Thoracic aorta (tissue), 2 donors: ENCODE measurements around the gene KDM1B. TPM values are rescaled to one million over a fixed set of nuclear protein-coding genes. Genes with fewer than 3 reads are reported as not detected.

Source experiments
- ATAC-seq: fragments of 150-250 bp; one replicate; pipeline ENCODE4 v1.8.0; 2017; ENCODE audit warnings: low read depth; ENCODE audit not compliant: insufficient number of reproducible peaks, low FRiP score
- DNase-seq: peaks from one replicate; pipeline ENCODE4 v3.0.0-alpha.2; 2020; ENCODE audit warnings: low spot score
- H3K27ac ChIP-seq, 2 donors: fragments of 200-600 bp; sonication (generic); 1 replicate in 1 of 2; 2 replicates in 1 of 2; pipeline ENCODE4 v1.5.1; 2016; ENCODE audit warnings: mild to moderate bottlenecking in 2 of 2, moderate library complexity in 2 of 2
- H3K27me3 ChIP-seq: fragments of 200-600 bp; sonication (generic); replicated peaks from 2 replicates; pipeline ENCODE4 v1.6.0; 2016; ENCODE audit warnings: mild to moderate bottlenecking; ENCODE audit not compliant: insufficient read depth
- H3K36me3 ChIP-seq: fragments of 200-600 bp; sonication (generic); one replicate; pipeline ENCODE4 v1.5.1; 2016
- H3K4me1 ChIP-seq, 2 donors: fragments of 200-600 bp; sonication (generic); 1 replicate in 1 of 2; 2 replicates in 1 of 2; pipeline versions ENCODE4 v1.5.1 to v1.6.0; 2016; ENCODE audit warnings: low read depth in 2 of 2, mild to moderate bottlenecking in 1 of 2; ENCODE audit not compliant: control insufficient read depth in 1 of 2
- H3K4me3 ChIP-seq: fragments of 200-600 bp; sonication (generic); 2 replicates; pipeline ENCODE4 v1.5.1; 2016; ENCODE audit warnings: mild to moderate bottlenecking
- H3K9me3 ChIP-seq: fragments of 200-600 bp; sonication (generic); 2 replicates; pipeline ENCODE4 v1.5.1; 2016
- total RNA-seq, 2 donors: library from RNA; depleted of rRNA; stranded (reverse); fragments of >200 nt; gene quantifications; one replicate each; pipeline versions ENCODE4 v1.1.0 to v1.2.3, GENCODE V29; 2016
- TF ChIP-seq, protein P1 (sequence below): fragments of 200-600 bp; sonication (generic); IDR thresholded peaks from one replicate; pipeline ENCODE4 v1.5.1; 2019; ENCODE audit warnings: antibody characterized with exemption

KDM1B gene
- total RNA-seq, 2 donors from 2014 or later = 10.3 TPM

DNA sequence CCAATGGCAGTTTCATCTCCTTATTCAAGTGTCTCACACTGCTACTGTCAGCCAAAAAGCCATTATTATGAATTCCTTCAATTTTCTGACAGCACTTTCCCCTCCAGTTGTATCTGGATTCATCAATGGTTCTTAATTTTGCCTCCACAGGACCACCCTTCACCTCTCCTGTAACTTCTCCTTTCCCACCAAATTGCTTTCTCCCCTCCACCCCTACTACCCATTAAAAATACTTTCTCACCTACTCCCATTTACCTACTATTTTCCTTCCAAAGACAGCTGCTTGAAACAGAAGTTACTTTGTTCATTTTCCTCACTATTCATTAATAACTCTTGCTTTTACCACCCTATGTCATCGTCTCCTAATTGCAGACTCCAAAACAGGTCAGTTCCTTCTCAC is 79.3 kb downstream of the KDM1B start:
- no peaks in the 10 kb centered on the region for H3K4me1 ChIP-seq
- H3K4me3 ChIP-seq = no peak overlapping the region
- H3K36me3 ChIP-seq = peaks cover 36% of the 10 kb centered on the region
- H3K27ac ChIP-seq = no peak overlapping the region
- TF ChIP-seq, protein P1, sequence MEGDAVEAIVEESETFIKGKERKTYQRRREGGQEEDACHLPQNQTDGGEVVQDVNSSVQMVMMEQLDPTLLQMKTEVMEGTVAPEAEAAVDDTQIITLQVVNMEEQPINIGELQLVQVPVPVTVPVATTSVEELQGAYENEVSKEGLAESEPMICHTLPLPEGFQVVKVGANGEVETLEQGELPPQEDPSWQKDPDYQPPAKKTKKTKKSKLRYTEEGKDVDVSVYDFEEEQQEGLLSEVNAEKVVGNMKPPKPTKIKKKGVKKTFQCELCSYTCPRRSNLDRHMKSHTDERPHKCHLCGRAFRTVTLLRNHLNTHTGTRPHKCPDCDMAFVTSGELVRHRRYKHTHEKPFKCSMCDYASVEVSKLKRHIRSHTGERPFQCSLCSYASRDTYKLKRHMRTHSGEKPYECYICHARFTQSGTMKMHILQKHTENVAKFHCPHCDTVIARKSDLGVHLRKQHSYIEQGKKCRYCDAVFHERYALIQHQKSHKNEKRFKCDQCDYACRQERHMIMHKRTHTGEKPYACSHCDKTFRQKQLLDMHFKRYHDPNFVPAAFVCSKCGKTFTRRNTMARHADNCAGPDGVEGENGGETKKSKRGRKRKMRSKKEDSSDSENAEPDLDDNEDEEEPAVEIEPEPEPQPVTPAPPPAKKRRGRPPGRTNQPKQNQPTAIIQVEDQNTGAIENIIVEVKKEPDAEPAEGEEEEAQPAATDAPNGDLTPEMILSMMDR = no peak
- peaks cover 8% of the 10 kb centered on the region for H3K9me3 ChIP-seq
- no peak for DNase-seq
- no peaks in the 10 kb centered on the region for H3K27me3 ChIP-seq
- no peak for ATAC-seq

DNA sequence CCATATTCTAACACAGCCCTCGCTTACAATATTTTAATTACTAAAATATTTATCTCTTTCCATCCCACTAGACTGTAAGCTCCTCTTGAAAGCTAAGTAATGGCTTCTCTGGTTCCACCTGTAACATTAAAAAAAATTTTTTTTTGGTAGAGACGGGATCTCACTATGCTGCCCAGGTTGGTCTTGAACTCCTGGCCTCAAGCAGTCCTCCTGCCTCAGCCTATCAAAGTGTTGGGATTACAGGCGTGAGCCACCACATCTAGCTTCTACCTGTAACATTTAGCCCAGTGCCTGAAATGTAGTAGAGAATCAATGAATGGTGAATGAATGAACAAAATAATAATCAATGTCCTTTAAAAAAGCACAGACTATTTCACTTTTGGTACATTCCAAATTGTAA is 80.3 kb downstream of the KDM1B start:
- no peaks in the 10 kb centered on the region for H3K4me1 ChIP-seq

DNA sequence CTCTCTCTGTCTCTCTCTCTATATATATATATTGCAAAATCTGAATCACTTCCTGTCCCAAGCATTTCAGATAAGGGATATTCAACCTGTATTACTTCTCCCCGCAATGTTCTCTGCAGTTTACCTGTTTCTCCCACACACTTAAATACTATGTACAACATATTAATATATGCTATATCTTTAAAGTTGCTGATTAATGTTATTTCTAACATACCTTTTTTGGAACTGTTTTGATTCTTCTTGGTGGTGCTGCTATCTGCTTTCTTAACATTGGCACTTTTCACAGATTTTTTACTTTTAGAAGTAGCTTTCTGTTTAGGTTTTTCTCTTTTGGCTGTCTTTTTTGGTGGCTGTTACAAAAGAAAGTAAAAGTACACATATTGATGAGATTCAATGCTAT is 81.9 kb downstream of the KDM1B start:
- ATAC-seq = no peak
- Histone ChIP-seq H3K36me3 (peaks cover 28% of the 10 kb centered on the region), H3K4me1 (no peaks in the 10 kb centered on the region)

More for the DNA sequence above, 80.3 kb downstream of the KDM1B start:
- Histone ChIP-seq H3K4me3 (no peak overlapping the region), H3K9me3 (peaks cover 8% of the 10 kb centered on the region), H3K27ac (no peak overlapping the region), H3K27me3 (no peaks in the 10 kb centered on the region), H3K36me3 (peaks cover 36% of the 10 kb centered on the region)
- ATAC-seq (no peak), DNase-seq (no peak)
- TF ChIP-seq, protein P1 = no peak

GRCh38 chr6:18240230-18240629 is 85.0 kb downstream of the KDM1B start:
- H3K36me3 ChIP-seq = peaks cover 15% of the 10 kb centered on the region
- ATAC-seq = no peak
- DNase-seq = no peak

More for the DNA sequence above, 81.9 kb downstream of the KDM1B start:
- H3K27me3 ChIP-seq = no peaks in the 10 kb centered on the region
- no peaks in the 10 kb centered on the region for H3K9me3 ChIP-seq
- no peak overlapping the region for H3K27ac ChIP-seq
- no peak overlapping the region for H3K4me3 ChIP-seq
- TF ChIP-seq, protein P1 = no peak
- DNase-seq = no peak

GRCh38 chr6:18241208-18242038 is 86.2 kb downstream of the KDM1B start:
- TF ChIP-seq, protein P1 = no peak
- no peak for ATAC-seq
- DNase-seq = no peak
- Histone ChIP-seq H3K9me3 (no peaks in the 10 kb centered on the region), H3K4me3 (no peak overlapping the region), H3K4me1 (no peaks in the 10 kb centered on the region), H3K27me3 (no peaks in the 10 kb centered on the region), H3K36me3 (peaks cover 8% of the 10 kb centered on the region), H3K27ac (no peak overlapping the region)

More at GRCh38 chr6:18240230-18240629, 85.0 kb downstream of the KDM1B start:
- Histone ChIP-seq H3K4me1 (no peaks in the 10 kb centered on the region), H3K27ac (no peak overlapping the region), H3K4me3 (no peak overlapping the region), H3K9me3 (no peaks in the 10 kb centered on the region), H3K27me3 (no peaks in the 10 kb centered on the region)
- TF ChIP-seq, protein P1 = no peak
